Astrocyte (in vitro differentiated cells and primary cell): ENCODE measurements around the gene METTL25. TPM values are rescaled to one million over a fixed set of nuclear protein-coding genes. Genes with fewer than 3 reads are reported as not detected.

Experiments used
- DNase-seq: peaks from one replicate; pipeline ENCODE4 v3.0.0-alpha.2; 2010; ENCODE audit warnings: low read depth
- FAIRE-seq: peaks from 2 replicates; lab custom pipeline; 2011; peaks lifted over from hg19 to GRCh38; lab: Jason Lieb, UNC
- H2AFZ ChIP-seq: 2 replicates; pipeline ENCODE4 v1.6.0; 2012; ENCODE audit warnings: low read depth, low read length, inconsistent platforms
- H3K27ac ChIP-seq: 2 replicates; pipeline ENCODE4 v1.5.1; 2011; ENCODE audit warnings: low read depth, low read length, inconsistent platforms
- H3K27me3 ChIP-seq: 2 replicates; pipeline ENCODE4 v1.6.0; 2011; ENCODE audit warnings: low read length, inconsistent platforms; ENCODE audit not compliant: insufficient read depth
- H3K36me3 ChIP-seq: 2 replicates; pipeline ENCODE4 v1.5.1; 2011; ENCODE audit warnings: low read length, inconsistent platforms; ENCODE audit not compliant: insufficient read depth
- H3K4me1 ChIP-seq: 2 replicates; pipeline ENCODE4 v1.5.1; 2011; ENCODE audit warnings: low read length, inconsistent platforms; ENCODE audit not compliant: insufficient read depth
- H3K4me2 ChIP-seq: 2 replicates; pipeline ENCODE4 v1.6.0; 2012; ENCODE audit warnings: low read length, inconsistent platforms
- H3K4me3 ChIP-seq: 2 replicates; pipeline ENCODE4 v1.5.1; 2011; ENCODE audit warnings: low read depth, mild to moderate bottlenecking, low read length, inconsistent platforms; ENCODE audit not compliant: insufficient read depth
- H3K79me2 ChIP-seq: 2 replicates; pipeline ENCODE4 v1.6.0; 2012; ENCODE audit warnings: mild to moderate bottlenecking, low read length, inconsistent platforms; ENCODE audit not compliant: insufficient read depth
- H3K9ac ChIP-seq: 2 replicates; pipeline ENCODE4 v1.6.0; 2012; ENCODE audit warnings: mild to moderate bottlenecking, low read length, inconsistent platforms
- H3K9me3 ChIP-seq: 2 replicates; pipeline ENCODE4 v1.5.1; 2012; ENCODE audit warnings: low read depth, mild to moderate bottlenecking, low read length, inconsistent platforms; ENCODE audit not compliant: insufficient read depth
- H4K20me1 ChIP-seq: 2 replicates; pipeline ENCODE4 v1.6.0; 2012; ENCODE audit warnings: low read length, inconsistent platforms; ENCODE audit not compliant: insufficient read depth
- H3K27ac Mint-ChIP-seq: one replicate; pipeline ENCODE4 v1.8.0; 2021; ENCODE audit warnings: mild to moderate bottlenecking, mixed read lengths; ENCODE audit not compliant: unreplicated experiment
- H3K27me3 Mint-ChIP-seq: one replicate; pipeline ENCODE4 v1.8.0; 2021; ENCODE audit warnings: low read depth, mixed read lengths; ENCODE audit not compliant: unreplicated experiment
- H3K36me3 Mint-ChIP-seq: one replicate; pipeline ENCODE4 v1.8.0; 2021; ENCODE audit warnings: low read depth, mixed read lengths; ENCODE audit not compliant: unreplicated experiment
- H3K4me1 Mint-ChIP-seq: one replicate; pipeline ENCODE4 v1.8.0; 2021; ENCODE audit warnings: low read depth, mixed read lengths; ENCODE audit not compliant: unreplicated experiment
- H3K4me3 Mint-ChIP-seq: one replicate; pipeline ENCODE4 v1.8.0; 2021; ENCODE audit warnings: mild to moderate bottlenecking, moderate library complexity, mixed read lengths; ENCODE audit not compliant: unreplicated experiment
- H3K9me3 Mint-ChIP-seq: one replicate; pipeline ENCODE4 v1.8.0; 2021; ENCODE audit warnings: mild to moderate bottlenecking, mixed read lengths; ENCODE audit not compliant: unreplicated experiment
- CTCF ChIP-seq: IDR thresholded peaks from 2 replicates; pipeline ENCODE4 v1.5.1; 2011; ENCODE audit warnings: low read depth, mild to moderate bottlenecking, inconsistent platforms, low read length, moderate library complexity; ENCODE audit not compliant: insufficient read depth
- EZH2 ChIP-seq: IDR thresholded peaks from 2 replicates; pipeline ENCODE4 v1.6.1; 2012; ENCODE audit warnings: mild to moderate bottlenecking, low read length, inconsistent platforms; ENCODE audit not compliant: insufficient read depth
- total RNA-seq: library from RNA; stranded (reverse); gene quantifications from 2 replicates; pipeline ENCODE4 v1.2.1, GENCODE V29; 2021

Gene METTL25
- total RNA-seq, 1 donor from 2014 or later: 9.4 TPM

GRCh38 chr12:82504409-82504808 lies 146.1 kb downstream of the METTL25 start:
- Histone ChIP-seq H3K36me3 (no peaks in the 10 kb centered on the region), H3K4me3 (no peak overlapping the region), H4K20me1 (no peaks in the 10 kb centered on the region), H2AFZ (no peak overlapping the region), H3K27ac (no peak overlapping the region), H3K9me3 (no peaks in the 10 kb centered on the region), H3K79me2 (no peaks in the 10 kb centered on the region), H3K9ac (no peak overlapping the region), H3K4me2 (no peak overlapping the region), H3K4me1 (no peaks in the 10 kb centered on the region), H3K27me3 (no peaks in the 10 kb centered on the region)
- no peaks in the 10 kb centered on the region for H3K36me3 Mint-ChIP-seq
- no peak overlapping the region for H3K4me3 Mint-ChIP-seq
- TF ChIP-seq EZH2: no peak
- no peak for TF ChIP-seq CTCF
- no peaks in the 10 kb centered on the region for H3K9me3 Mint-ChIP-seq
- DNase-seq (no peak), FAIRE-seq (no peak)
- no peaks in the 10 kb centered on the region for H3K4me1 Mint-ChIP-seq
- peaks cover 4% of the 10 kb centered on the region for H3K27me3 Mint-ChIP-seq
- no peak overlapping the region for H3K27ac Mint-ChIP-seq

DNA sequence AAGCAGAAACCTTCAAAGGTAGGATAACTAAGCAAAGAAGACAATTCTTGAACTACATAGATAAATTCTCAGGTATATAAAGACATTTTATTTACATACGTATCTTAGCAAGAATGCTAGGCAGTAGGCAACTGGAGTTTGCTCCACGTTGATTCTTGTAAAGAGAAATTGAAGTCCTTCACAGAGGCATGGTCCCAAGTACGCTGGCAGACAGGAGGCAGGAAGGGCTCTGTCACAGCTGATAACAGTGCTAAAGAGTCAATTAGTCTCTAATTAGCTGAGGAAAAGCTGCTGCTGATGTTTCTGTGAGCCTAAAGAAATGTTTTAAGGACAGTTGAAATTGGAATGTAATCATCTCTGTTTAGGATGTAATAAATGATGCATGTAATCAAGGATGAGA lies 146.8 kb downstream of the METTL25 start:
- Mint-ChIP-seq H3K9me3 (no peaks in the 10 kb centered on the region), H3K27ac (no peak overlapping the region), H3K4me3 (no peak overlapping the region), H3K36me3 (no peaks in the 10 kb centered on the region), H3K4me1 (no peaks in the 10 kb centered on the region), H3K27me3 (peaks cover 4% of the 10 kb centered on the region)
- Histone ChIP-seq H3K4me3 (no peak overlapping the region), H3K79me2 (no peaks in the 10 kb centered on the region), H2AFZ (no peak overlapping the region), H3K9ac (no peak overlapping the region), H3K4me1 (no peaks in the 10 kb centered on the region), H3K27me3 (no peaks in the 10 kb centered on the region), H3K36me3 (no peaks in the 10 kb centered on the region), H3K9me3 (no peaks in the 10 kb centered on the region), H3K4me2 (no peak overlapping the region), H4K20me1 (no peaks in the 10 kb centered on the region), H3K27ac (no peak overlapping the region)
- DNase-seq: no peak
- TF ChIP-seq CTCF (no peak), EZH2 (no peak)
- FAIRE-seq: no peak

DNA sequence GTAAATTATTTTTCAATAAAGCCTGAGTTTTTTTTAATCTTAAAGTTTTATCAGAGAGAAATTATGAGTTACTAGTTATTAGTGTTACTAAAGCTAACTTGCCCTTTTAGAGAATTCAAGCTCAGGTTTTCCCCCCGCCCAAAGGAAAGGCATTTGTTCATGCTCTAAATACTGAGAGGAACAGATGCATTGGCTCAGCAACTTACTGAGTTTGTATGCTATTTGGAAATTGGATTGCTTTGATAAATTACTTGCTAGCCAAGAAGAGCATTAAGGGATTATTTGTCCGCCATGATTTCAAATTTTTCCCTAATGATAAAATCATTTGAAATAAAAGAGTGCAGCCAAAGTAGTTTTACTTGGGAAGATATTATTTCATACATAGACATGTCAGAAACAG lies 149.4 kb downstream of the METTL25 start:
- Histone ChIP-seq H3K4me3 (no peak overlapping the region), H3K9ac (no peak overlapping the region), H4K20me1 (no peaks in the 10 kb centered on the region), H3K27me3 (no peaks in the 10 kb centered on the region), H3K36me3 (no peaks in the 10 kb centered on the region), H3K4me2 (no peak overlapping the region), H3K27ac (no peak overlapping the region), H3K9me3 (no peaks in the 10 kb centered on the region), H3K4me1 (no peaks in the 10 kb centered on the region), H3K79me2 (no peaks in the 10 kb centered on the region), H2AFZ (no peak overlapping the region)
- FAIRE-seq (no peak), DNase-seq (no peak)
- peaks cover 2% of the 10 kb centered on the region for H3K27me3 Mint-ChIP-seq
- H3K4me1 Mint-ChIP-seq: no peaks in the 10 kb centered on the region
- no peaks in the 10 kb centered on the region for H3K36me3 Mint-ChIP-seq
- no peak overlapping the region for H3K27ac Mint-ChIP-seq
- H3K9me3 Mint-ChIP-seq: no peaks in the 10 kb centered on the region
- no peak overlapping the region for H3K4me3 Mint-ChIP-seq
- no peak for TF ChIP-seq CTCF
